Brain microvascular endothelial cell (primary cell): ENCODE measurements around the gene KRTAP12-4.
"Not testable (repeated sequence)": the region's sequence is repeated elsewhere in the genome, so short reads cannot be mapped to it uniquely, and the experiment has no call there.

Source experiments
- DNase-seq: peaks from one replicate; pipeline ENCODE4 v3.0.0-alpha.2; 2020
- H3K27ac ChIP-seq: fragments of 250-450 bp; sonication (Bioruptor Pico); 2 replicates; pipeline ENCODE4 v1.5.1; 2020; ENCODE audit warnings: mild to moderate bottlenecking, moderate library complexity
- H3K27me3 ChIP-seq: fragments of 250-450 bp; sonication (Bioruptor Pico); replicated peaks from 2 replicates; pipeline ENCODE4 v1.5.1; 2020; ENCODE audit warnings: mild to moderate bottlenecking
- H3K36me3 ChIP-seq: fragments of 250-450 bp; sonication (Bioruptor Pico); replicated peaks from 2 replicates; pipeline ENCODE4 v1.5.1; 2020; ENCODE audit warnings: mild to moderate bottlenecking
- H3K4me3 ChIP-seq: 2 replicates; pipeline ENCODE4 v1.5.1; 2011; ENCODE audit warnings: low read depth, mild to moderate bottlenecking, control low read depth, low read length, moderate library complexity
- in situ Hi-C: cut with HindIII; loops from 2 replicates; pipeline ENCODE4 v1.10.0; 2017; ENCODE audit warnings: low sequenced_read_pairs, low pct_ligation_motif_present
- TF ChIP-seq, protein P1 (sequence below): IDR thresholded peaks from 2 replicates; pipeline ENCODE4 v1.5.1; 2011; ENCODE audit warnings: low read depth, mild to moderate bottlenecking, moderate library complexity, low read length, control low read depth, inconsistent platforms; ENCODE audit errors: missing control alignments

The KRTAP12-4 gene

DNA sequence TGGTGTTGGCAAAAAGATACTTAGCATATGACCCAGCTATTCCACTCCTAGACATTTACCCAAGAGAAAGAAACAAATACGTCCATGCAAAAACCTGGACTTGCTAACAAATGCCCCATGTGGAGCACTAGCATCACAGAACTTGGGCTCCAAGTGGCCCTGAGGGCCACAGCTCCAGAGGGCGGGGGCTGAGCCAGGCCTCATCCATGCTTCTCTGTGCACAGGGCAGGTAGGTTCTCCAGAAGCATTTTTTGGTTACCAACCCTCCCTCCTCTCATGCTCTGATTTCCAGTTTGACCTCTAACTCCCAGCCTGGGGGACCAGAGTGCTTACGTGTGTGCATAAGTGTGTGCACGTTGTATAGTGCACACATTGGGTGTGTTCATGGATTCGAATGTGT, 10.2 kb upstream of the KRTAP12-4 start:
- TF ChIP-seq, protein P1, sequence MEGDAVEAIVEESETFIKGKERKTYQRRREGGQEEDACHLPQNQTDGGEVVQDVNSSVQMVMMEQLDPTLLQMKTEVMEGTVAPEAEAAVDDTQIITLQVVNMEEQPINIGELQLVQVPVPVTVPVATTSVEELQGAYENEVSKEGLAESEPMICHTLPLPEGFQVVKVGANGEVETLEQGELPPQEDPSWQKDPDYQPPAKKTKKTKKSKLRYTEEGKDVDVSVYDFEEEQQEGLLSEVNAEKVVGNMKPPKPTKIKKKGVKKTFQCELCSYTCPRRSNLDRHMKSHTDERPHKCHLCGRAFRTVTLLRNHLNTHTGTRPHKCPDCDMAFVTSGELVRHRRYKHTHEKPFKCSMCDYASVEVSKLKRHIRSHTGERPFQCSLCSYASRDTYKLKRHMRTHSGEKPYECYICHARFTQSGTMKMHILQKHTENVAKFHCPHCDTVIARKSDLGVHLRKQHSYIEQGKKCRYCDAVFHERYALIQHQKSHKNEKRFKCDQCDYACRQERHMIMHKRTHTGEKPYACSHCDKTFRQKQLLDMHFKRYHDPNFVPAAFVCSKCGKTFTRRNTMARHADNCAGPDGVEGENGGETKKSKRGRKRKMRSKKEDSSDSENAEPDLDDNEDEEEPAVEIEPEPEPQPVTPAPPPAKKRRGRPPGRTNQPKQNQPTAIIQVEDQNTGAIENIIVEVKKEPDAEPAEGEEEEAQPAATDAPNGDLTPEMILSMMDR, result no peak
- Histone ChIP-seq H3K4me3 (no peak overlapping the region), H3K27ac (no peak overlapping the region), H3K27me3 (no peaks in the 10 kb centered on the region), H3K36me3 (no peaks in the 10 kb centered on the region)
- no peak for DNase-seq
- in situ Hi-C loops, result no loop called here

- H3K27me3 ChIP-seq, H3K36me3 ChIP-seq, H3K4me3 ChIP-seq, H3K27ac ChIP-seq, DNase-seq, in situ Hi-C loops: not testable (repeated sequence)
Measured at GRCh38 chr21:44661567-44661966, 7.1 kb upstream of the KRTAP12-4 start.

GRCh38 chr21:44658913-44659595, 4.6 kb upstream of the KRTAP12-4 start:
- no peak overlapping the region for H3K4me3 ChIP-seq
- TF ChIP-seq, protein P1, result no peak
- no peak for DNase-seq
- H3K27me3 ChIP-seq, result no peaks in the 10 kb centered on the region
- in situ Hi-C loops, result no loop called here
- H3K27ac ChIP-seq, result no peak overlapping the region
- H3K36me3 ChIP-seq, result no peaks in the 10 kb centered on the region

DNA sequence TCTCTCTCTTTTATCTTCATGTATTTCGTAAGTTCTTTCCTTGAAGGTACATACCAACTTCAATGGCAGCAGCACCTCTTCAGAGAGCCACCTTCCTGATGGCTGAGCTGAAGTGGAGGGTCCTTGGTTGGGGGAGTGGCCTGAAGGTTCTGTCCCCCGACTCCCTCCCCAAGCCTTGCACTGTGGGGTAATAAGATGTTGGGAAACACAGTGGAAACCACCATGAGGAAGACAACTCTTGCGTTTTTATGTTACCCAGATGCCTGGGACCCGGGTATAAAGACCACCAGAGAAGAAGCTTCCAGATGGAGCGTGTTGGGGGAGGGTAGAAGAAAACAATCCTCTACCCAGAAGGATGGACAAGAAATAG, 4.1 kb upstream of the KRTAP12-4 start:
- in situ Hi-C loops, result no loop called here
- H3K27ac ChIP-seq, result no peak overlapping the region
- H3K36me3 ChIP-seq, result no peaks in the 10 kb centered on the region

GRCh38 chr21:44657635-44658540, 3.4 kb upstream of the KRTAP12-4 start, which contains the start of gene KRTAP12-3:
TSS of gene KRTAP12-3 (plus strand) at chr21:44657932. CDS start at chr21:44657980, 48 bp downstream.
- in situ Hi-C loops, result no loop called here
- no peaks in the 10 kb centered on the region for H3K36me3 ChIP-seq
- H3K27me3 ChIP-seq, result no peaks in the 10 kb centered on the region
- no peak for DNase-seq
- no peak within 1 kb of the TSS for H3K27ac ChIP-seq
- TF ChIP-seq, protein P1, result no peak
- H3K4me3 ChIP-seq, result no peak within 1 kb of the TSS

More for the DNA sequence above, 4.1 kb upstream of the KRTAP12-4 start:
- Histone ChIP-seq H3K4me3 (no peak overlapping the region), H3K27me3 (no peaks in the 10 kb centered on the region)
- TF ChIP-seq, protein P1, result no peak
- DNase-seq, result no peak

GRCh38 chr21:44656868-44657267, 2.4 kb upstream of the KRTAP12-4 start:
- in situ Hi-C loops, result no loop called here
- H3K36me3 ChIP-seq, result no peaks in the 10 kb centered on the region
- H3K27me3 ChIP-seq, result no peaks in the 10 kb centered on the region
- H3K27ac ChIP-seq, result no peak overlapping the region
- TF ChIP-seq, protein P1, result no peak
- no peak for DNase-seq
- no peak overlapping the region for H3K4me3 ChIP-seq
